Osteoblast (primary cell): ENCODE results near the gene SLC25A38. TPM values are rescaled to one million over a fixed set of nuclear protein-coding genes. Genes with fewer than 3 reads are reported as not detected.
A peak's percentile ranks its signal among the peaks of the same experiment; 100 is the strongest.

Source experiments
- DNase-seq: peaks from one replicate; pipeline ENCODE4 v3.0.0; 2011; ENCODE audit warnings: low spot score, mixed read lengths; ENCODE audit not compliant: insufficient read length; ENCODE audit errors: missing footprints
- H2AFZ ChIP-seq: 2 replicates; pipeline ENCODE4 v1.6.0; 2011; ENCODE audit warnings: mild to moderate bottlenecking, low read length
- H3K27ac ChIP-seq: 2 replicates; pipeline ENCODE4 v1.5.1; 2011; ENCODE audit warnings: mild to moderate bottlenecking, low read depth, low read length, moderate library complexity
- H3K27me3 ChIP-seq: 2 replicates; pipeline ENCODE4 v1.6.0; 2012; ENCODE audit warnings: mild to moderate bottlenecking, control low read depth, inconsistent platforms, low read length, moderate library complexity; ENCODE audit not compliant: insufficient read depth
- H3K36me3 ChIP-seq: 2 replicates; pipeline ENCODE4 v1.5.1; 2011; ENCODE audit warnings: mild to moderate bottlenecking, low read length, control low read depth, moderate library complexity; ENCODE audit not compliant: insufficient read depth
- H3K4me1 ChIP-seq: 2 replicates; pipeline ENCODE4 v1.5.1; 2011; ENCODE audit warnings: mild to moderate bottlenecking, low read length, control low read depth, moderate library complexity; ENCODE audit not compliant: insufficient read depth
- H3K4me2 ChIP-seq: 2 replicates; pipeline ENCODE4 v1.6.0; 2011; ENCODE audit warnings: mild to moderate bottlenecking, low read length; ENCODE audit not compliant: insufficient read depth
- H3K4me3 ChIP-seq: fragments of 200-600 bp; sonication (generic); 3 replicates; pipeline ENCODE4 v1.5.1; 2012; ENCODE audit warnings: mild to moderate bottlenecking, low read length, inconsistent platforms; ENCODE audit not compliant: insufficient read depth
- H3K79me2 ChIP-seq: 2 replicates; pipeline ENCODE4 v1.6.0; 2012; ENCODE audit warnings: mild to moderate bottlenecking, low read length, control low read depth, inconsistent platforms; ENCODE audit not compliant: insufficient read depth
- H3K9me3 ChIP-seq: 2 replicates; pipeline ENCODE4 v1.5.1; 2011; ENCODE audit warnings: low read depth, low read length, control low read depth
- H4K20me1 ChIP-seq: 2 replicates; pipeline ENCODE4 v1.6.0; 2012; ENCODE audit warnings: mild to moderate bottlenecking, low read length, control low read depth; ENCODE audit not compliant: insufficient read depth
- CTCF ChIP-seq: IDR thresholded peaks from 2 replicates; pipeline ENCODE4 v1.5.1; 2011; ENCODE audit warnings: mild to moderate bottlenecking, low read depth, low read length, moderate library complexity; ENCODE audit errors: extremely low read depth
- total RNA-seq: library from RNA; depleted of rRNA; stranded (reverse); fragments of >200 nt; gene quantifications from 2 replicates; pipeline ENCODE4 v1.2.3, GENCODE V29; 2012

SLC25A38 gene
- total RNA-seq, 1 donor, result 28.2 TPM

GRCh38 chr3:39379778-39380155, 3.4 kb upstream of the SLC25A38 start:
- no peak for TF ChIP-seq CTCF
- Histone ChIP-seq H3K4me2 (no peak overlapping the region), H3K9me3 (no peaks in the 10 kb centered on the region), H2AFZ (no peak overlapping the region), H3K27me3 (no peaks in the 10 kb centered on the region), H3K36me3 (no peaks in the 10 kb centered on the region), H3K79me2 (peaks cover 5% of the 10 kb centered on the region), H3K4me3 (no peak overlapping the region), H4K20me1 (peaks cover 4% of the 10 kb centered on the region), H3K4me1 (peaks cover 9% of the 10 kb centered on the region), H3K27ac (no peak overlapping the region)
- no peak for DNase-seq

GRCh38 chr3:39381432-39381831, 1.7 kb upstream of the SLC25A38 start:
- TF ChIP-seq CTCF, result no peak
- Histone ChIP-seq H3K27me3 (no peaks in the 10 kb centered on the region), H3K79me2 (peaks cover 21% of the 10 kb centered on the region), H3K9me3 (no peaks in the 10 kb centered on the region), H3K4me3 (no peak overlapping the region), H4K20me1 (peaks cover 19% of the 10 kb centered on the region), H3K27ac (no peak overlapping the region), H3K4me1 (peaks cover 14% of the 10 kb centered on the region), H3K36me3 (no peaks in the 10 kb centered on the region), H2AFZ (no peak overlapping the region), H3K4me2 (no peak overlapping the region)
- no peak for DNase-seq

- Histone ChIP-seq H3K4me2 (peak overlapping the region; percentile 94), H3K27ac (peak overlapping the region; percentile 90), H3K4me3 (peak overlapping the region; percentile 90), H4K20me1 (peaks cover 32% of the 10 kb centered on the region), H3K9me3 (no peaks in the 10 kb centered on the region), H3K79me2 (peaks cover 46% of the 10 kb centered on the region), H2AFZ (peak overlapping the region; percentile 99), H3K4me1 (peaks cover 14% of the 10 kb centered on the region), H3K36me3 (peaks cover 3% of the 10 kb centered on the region), H3K27me3 (no peaks in the 10 kb centered on the region)
- peak; percentile 99 for DNase-seq
- no peak for TF ChIP-seq CTCF
These were observed 903 bp downstream of the SLC25A38 start for GRCh38 chr3:39383881-39384664.

- DNase-seq, result no peak
- Histone ChIP-seq H3K27ac (no peak overlapping the region), H3K27me3 (no peaks in the 10 kb centered on the region), H3K4me1 (peaks cover 14% of the 10 kb centered on the region), H3K4me2 (peak overlapping the region; percentile 94), H4K20me1 (peaks cover 33% of the 10 kb centered on the region), H3K9me3 (no peaks in the 10 kb centered on the region), H3K4me3 (peak overlapping the region; percentile 90), H3K79me2 (peaks cover 52% of the 10 kb centered on the region), H3K36me3 (peaks cover 6% of the 10 kb centered on the region), H2AFZ (no peak overlapping the region)
- TF ChIP-seq CTCF, result no peak
These were observed 1.5 kb downstream of the SLC25A38 start for GRCh38 chr3:39384665-39385000.
